NK-92 (cell line): Measurements from ENCODE around the gene TSHZ2.

Experiments used
- DNase-seq: peaks from one replicate; lab custom pipeline; 2025; ENCODE audit not compliant: unreplicated experiment; lab: John Stamatoyannopoulos, UW

The TSHZ2 gene

DNA sequence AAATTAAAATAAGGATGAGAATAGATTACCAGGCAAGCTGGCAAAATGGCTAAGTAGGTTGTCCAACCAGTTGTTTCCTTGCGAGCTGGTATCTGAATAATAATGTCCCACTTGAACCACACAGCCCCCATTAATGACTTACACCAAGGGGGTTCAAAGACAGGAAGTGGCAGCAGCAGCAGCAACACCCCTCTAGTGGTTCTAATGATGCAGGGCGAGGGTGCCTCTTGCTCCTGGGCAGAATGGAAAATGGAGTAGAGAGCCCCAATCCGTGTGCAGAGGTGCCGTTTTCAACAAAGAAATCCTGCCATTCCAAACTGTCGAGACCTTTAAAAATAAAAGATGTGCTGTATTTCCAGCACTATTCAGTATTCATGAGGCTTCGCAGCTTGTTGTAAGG, 218.1 kb downstream of the TSHZ2 start:
- DNase-seq, result no peak

DNA sequence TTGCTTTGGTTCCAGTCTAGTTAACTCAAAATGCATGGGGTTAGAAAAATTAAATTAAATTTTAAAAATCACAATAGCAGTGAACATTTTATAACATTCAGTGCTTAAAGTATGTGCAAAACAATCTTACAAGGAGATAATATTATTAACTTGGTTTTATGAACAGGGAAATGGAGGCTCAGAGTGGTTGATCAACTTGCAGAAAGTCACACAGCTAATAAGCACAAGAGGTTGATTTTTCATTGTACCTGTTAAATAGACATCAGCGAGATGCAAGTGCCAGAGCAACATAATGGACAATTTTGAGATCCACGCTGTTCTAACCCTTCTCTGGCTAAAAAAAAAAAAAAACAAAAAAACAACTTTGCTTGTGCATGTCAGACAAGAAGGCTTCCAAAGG, 219.8 kb downstream of the TSHZ2 start:
- DNase-seq, result no peak

DNA sequence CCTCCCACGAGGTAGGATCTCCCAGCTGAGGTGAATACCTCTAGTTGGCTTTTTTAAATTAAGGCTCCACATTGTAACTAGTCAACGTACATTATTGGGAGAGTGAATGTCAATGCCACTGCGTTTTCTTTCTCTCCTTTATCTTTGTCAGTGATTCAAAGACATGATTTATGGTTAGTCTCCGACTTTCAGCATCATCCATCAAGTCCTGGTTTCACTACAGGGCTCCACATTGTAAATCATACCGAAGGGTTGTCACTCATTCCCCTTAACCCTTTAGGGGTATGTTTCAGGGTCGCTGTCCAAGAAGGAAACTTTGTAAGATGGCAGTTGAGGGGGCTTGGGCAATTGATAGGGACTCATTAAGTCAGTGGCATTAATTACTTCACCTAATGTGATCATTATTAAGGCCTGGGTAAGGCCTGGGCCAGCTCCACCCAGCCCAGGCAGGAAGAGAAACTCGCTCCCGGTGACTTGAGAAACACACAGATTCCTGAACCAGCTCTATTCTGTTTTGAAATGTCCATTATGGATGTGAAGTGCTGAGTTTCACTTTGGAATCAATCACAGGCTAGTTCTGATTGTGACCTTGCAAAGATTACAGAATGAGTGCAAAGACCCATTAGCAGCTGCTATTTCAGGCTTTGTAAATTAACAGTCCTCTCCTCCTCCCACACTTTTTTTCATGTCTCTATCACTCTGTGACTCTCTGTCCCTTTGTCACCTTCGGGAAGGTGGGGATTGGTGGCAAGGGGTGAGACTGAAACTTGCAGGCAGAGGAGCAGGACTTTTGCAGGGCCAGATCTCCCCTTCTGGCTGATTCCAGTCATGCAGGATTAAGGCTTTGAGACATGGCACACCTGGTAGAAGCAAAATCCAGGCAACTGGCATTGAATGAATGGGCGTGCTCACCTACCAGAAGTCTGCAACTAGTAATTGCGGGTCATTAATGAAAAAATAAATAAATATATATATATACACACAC, 222.4 kb downstream of the TSHZ2 start:
- no peak for DNase-seq

DNA sequence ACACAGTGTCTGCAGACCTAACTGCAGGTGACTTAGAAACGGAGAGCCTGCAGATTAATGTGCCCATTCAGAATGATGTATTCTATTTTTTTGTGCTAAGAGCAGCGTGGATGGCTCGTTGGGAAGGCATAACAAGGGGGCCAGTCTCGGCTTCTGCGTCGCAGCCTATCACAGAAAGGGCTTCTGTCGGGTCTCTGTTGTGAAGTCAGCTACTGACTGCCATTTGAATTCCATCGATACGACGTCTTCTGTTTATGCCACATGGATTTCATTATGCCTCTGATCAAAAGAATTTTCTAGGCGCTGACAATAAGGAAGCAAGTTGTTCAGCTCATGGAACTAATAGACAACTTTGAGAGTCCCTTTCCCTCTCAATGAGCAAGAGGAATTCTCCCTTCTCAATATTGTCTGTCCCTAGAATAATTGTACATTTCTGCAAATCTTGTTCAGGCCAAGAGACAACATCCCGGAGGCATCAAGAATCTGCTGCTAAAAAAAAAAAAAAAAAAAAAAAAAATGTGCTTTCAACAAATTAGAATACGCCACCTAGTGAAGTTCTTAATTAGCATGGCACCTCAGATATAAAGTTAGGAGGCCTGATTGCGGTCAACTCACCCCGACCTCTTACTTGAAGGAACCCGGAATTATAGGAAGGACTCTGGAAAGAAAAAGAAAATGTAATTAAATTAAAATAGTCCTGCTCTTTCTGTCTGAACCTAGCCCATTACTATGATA, 223.9 kb downstream of the TSHZ2 start:
- no peak for DNase-seq

DNA sequence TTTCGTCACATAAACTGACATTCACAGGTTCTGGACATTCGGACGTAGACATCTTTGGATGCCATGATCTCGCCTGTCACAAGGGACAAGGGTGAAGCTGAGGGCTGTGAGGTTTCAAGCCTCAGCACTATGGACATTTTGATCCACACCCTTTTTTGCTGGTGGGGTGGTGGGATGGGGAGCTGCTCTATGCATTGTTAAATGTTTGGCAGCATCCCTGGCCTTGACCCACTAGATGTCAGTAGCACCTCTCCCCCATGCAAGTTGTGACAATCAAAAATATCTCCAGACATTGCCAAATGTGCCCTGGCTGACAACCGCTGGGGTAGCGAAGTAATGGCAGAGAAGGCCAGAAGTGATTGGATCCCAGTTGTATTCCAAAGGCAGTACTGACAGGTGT, 229.4 kb downstream of the TSHZ2 start:
- DNase-seq, result no peak

DNA sequence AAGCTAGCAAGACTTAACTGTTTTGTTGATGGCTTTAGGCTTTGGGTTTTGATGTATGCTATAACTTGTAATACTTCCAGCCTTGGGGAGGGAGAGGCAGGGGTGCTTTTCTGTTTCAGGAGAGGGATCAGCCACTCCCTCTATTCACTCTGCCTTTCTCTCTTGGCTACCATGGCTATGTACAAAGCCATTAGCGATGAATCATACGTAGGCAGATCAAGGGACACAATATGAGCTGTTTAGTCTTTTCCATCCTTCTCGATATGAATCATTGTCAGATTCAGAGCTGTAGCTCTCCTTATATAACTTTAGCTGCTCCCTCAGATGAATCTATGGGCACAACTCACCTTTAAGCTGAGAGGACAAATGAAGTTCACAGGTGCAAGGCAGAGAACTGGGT, 230.6 kb downstream of the TSHZ2 start:
- DNase-seq, result no peak

DNA sequence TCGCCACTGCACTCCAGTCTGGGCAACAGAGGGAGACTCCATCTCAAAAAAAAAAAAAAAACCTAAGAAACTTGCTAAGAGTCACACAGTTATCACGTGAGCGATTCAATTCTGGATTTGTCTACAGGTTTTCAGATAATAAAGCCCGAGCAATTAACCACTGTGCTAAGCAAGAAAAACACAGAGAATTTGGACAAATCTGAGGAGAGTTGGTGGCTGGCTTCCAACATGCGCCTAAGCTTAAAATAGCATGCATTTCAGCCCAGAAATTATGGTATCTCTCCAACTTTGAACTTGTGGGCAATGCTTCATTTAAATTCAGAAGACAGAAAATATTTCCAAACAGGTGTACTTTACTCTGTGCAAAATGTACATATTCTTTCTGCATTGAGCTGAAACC, 232.9 kb downstream of the TSHZ2 start:
- DNase-seq, result no peak

DNA sequence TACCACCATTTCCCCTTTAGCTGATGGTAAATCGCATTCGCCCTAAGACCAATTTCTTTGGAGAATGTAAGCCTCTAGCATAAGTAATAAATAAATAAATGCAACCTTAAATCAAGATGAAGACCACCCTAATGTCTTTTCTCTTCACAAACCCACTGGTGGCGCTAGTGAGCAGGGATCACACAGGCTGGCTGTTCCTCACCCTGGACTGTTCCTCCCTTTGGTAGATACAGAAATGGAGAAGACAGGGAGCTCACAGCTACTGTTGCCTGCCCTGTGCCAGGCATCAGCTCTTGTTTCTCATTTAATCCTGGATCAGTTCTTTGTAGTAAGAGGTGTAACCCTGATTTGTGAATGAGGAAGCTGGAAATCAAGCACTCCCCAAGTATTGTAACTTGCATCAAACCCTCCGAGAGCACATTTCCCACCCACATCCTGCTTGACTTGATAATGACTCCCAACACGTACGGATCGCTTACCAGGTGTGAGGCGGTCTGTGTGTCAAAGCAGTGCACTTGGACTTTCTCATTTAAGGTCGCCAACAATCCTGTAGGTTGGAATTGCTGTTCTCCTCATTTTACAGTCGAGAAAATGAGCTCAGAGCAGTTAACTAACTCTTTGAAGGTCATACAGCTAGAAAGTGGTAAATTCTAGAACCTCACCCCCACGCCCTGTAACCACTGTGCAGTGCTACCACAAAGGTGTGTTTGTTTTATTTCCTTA, 236.1 kb downstream of the TSHZ2 start:
- DNase-seq, result no peak

DNA sequence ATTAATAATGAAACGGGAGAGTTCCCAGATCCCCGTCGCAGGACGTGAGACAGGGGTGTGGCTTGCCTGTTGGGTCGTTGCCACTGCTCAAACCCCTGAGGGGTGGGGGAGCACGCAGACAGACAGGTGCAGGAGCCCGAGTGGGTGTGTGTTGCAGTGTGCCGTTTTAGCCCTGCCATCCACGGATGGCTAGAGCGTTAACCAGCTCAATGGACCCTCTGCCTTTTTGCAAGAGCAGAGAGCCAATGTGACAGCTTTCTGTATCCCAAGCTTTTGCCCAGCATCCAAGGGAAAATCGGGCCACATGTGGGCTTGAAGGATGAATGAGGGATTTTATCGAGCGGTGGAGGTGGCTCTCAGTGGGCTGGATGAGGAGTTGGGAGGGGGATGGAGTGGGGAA, 237.9 kb downstream of the TSHZ2 start:
- DNase-seq, result no peak

DNA sequence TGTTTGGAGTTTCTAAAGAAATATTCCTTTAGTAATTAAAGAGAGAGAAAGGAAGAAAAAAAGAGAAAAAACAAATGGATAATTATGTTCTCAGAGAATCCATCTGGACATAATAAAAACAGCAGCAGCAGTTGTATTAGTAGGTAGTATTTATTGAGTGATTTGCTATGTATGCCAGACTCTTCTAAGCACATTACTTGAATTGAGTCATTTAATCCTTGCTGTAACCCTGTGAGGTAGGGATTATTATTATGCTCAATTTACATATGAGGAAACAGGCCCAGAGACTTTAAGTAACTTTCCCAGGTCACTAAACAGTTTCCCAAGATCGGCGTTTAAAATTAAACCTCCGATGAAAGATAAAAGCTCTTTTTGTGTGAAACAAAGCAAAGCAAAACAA, 238.8 kb downstream of the TSHZ2 start:
- DNase-seq, result no peak

DNA sequence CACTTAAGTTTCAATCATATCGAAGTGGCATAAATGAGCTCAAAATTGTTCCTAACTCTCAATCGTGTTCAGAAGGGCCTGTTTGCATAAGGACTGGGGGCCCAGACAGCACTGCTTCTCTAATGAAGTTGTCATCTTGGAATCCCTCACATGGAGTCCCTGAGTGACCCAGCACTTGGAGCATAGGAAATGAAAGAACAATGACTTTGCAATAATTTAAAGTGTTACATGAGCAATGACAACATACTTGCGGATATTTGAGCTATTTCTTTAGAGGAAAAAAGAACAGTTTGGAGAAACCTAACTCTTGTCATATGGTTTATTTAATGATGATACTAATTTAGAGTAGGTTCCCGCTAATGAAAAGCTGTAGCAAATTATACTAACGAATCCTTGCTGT, 239.9 kb downstream of the TSHZ2 start:
- no peak for DNase-seq

DNA sequence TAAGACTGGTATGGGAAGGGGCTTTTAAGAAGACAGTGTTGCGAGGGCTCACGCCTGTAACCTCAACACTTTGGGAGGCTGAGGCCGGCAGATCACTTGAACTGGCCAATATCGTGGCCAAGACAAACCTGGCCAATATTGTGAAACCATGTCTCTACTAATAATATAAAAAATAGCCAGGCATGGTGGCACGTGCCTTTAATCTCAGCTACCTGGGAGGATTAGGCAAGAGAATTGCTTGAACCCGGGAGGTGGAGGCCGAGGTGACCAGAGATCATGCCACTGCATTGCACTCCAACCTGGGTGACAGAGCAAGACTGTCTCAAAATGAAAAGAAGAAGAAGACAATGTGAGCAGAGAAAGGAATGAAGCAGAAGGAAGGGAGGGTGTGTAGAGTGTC, 242.2 kb downstream of the TSHZ2 start:
- DNase-seq, result no peak

DNA sequence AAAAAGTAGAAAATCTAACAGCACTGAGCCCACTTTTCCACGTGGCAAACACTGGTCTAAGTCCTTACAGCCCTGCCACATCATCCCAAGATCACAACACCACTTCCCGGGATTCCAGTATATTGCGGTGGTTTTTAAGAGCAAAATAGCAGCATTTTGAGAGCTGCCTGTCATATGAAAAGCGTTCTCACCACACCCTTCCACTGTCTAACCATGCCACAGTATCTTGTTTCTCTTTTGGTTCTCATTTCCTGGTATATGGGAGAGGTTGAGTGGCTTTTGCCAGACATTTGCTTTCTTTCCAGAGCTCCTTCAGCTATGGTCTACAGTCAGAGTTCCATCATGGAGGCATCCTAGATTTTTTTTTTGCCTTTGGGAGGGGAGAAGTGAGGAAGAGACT, 243.0 kb downstream of the TSHZ2 start:
- no peak for DNase-seq

DNA sequence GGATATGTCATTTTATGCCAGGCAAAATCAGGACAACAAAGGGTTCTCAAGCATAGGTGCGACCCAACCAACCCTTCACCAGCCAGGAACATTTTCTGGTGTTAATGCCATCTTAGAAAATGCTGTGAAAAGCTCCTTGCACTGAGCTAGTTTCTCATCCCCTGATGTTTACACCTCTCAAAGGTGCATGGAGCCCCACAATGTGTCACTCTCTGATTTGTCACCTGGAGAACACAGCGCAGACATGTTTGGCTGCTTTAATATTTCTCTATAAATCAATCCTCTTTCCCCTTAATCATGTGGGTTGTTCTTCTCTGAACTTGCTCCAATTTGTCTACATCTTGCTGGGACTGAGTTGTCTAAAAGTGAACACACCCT, 244.3 kb downstream of the TSHZ2 start:
- DNase-seq, result no peak

DNA sequence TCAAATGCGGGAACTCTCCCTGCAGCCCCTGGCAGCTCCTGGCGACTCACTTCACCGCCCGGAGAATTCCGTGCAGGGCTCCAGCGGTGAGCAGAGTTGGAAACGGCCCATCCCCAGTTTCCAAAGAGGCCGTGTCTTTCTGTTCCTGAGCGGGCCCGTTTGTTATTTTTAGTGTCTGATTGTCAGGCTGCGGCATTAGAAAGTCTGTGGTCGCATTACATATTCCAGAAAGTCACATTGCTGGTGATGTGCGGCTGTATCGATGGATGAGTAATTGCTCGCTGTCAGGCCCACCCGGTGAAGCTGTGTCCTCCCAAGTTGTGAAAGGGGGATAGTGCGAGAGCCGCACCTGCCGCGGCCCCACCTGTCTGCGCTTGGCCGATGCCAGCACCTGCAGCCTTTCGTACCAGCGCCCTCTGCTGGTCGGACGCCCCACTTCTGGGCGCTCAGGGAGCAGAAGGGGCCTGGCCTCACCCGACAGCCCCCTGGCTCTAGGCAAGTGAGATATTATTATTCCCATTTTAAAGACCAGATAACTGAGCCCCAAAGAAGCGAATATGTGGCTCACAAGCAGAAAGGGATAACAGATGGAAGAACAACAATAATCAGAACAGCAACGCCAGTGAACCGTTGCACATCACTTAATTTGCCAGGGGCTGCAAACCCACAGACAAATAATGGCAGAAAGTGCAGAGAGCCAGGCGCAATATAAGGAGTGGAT, 244.9 kb downstream of the TSHZ2 start:
- no peak for DNase-seq

DNA sequence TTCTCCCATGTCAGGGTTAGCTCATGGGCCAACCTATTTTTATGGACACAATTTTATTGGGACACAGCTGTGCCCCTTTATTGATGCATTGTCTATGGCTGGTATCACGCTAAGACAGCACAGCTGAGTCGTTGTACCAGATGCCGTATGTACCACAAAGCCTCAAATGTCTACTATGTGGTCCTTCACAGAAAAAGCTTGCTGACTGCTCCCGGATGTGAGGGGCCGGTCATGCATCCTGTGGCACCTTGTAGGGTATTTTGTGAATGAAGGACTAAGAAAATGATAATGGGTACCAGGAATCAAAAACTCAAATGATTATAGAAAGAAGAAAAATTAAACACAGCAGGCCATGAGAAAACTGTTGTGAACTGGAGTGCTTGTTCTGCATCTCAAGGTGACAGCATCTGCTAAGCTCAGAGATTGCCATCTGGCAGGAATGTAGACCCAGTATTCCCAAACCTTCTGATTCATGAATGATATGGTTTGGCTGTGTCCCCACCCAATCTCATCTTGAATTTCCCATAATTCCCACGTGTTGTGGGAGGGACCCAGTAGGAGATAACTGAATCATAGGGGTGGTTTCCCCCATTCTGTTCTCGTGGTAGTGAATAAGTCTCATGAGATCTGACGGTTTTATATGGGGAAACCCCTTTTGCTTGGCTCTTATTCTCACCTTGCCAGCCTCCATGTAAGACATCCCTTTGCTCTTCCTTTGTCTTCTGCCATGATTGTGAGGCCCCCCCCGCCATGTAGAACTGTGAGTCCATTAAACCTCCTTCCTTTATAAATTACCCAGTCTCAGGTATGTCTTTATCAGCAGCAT, 248.5 kb downstream of the TSHZ2 start:
- DNase-seq, result no peak

DNA sequence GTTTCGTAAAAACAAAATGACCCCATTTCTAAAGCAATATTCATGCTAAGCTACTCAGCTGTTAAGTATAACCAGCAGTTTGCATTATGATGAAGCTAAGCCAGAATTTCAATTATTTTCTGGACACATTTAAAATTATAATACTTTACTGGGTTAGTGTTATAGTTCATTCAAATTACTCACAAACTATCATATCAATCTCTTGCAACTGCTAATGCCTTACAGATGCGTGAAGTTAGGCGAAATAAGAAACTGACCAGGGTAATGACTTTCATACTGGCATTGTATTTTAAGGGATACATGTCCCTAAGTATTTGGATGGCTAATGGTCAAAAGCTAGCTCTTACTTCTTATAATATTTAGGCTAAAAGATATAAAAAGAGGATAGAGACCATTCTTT, 249.6 kb downstream of the TSHZ2 start:
- DNase-seq, result no peak

DNA sequence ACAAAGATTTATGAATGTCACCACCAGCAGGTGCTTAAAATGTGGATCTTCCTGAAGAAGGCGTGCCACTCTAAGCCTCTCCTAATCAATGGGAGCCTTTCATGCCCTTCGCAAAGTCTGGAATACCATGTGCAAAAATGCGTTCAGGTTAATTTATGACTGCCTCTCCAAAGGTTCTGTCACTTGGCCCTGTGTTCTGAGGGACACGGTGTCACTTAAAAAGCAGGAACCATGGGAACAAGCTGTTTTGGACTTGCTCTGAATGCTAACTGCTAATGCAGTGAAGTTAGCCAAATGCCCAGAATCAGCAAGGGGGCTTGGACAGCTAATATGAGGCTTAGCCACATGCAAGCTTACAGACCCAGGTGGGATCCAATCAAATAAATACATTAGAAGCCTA, 250.3 kb downstream of the TSHZ2 start:
- DNase-seq, result no peak

DNA sequence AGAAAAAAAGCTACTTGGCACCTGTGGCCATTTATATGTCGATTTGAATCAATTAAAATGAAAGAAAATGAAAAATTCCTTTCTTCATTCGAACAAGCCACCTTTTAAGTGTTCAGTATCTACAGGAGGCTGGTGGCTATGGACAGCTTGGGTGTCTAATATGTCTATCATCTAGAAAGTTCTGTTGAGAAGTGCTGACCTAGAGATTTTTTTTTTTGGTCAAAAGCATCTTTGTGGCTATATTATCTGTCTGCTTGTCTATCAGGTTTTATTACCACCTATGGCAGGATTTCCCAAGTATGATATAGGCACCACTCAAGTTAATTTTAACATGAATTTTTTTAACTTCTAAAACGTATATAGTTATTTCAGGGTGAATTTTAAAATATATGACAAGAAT, 250.8 kb downstream of the TSHZ2 start:
- DNase-seq, result no peak

DNA sequence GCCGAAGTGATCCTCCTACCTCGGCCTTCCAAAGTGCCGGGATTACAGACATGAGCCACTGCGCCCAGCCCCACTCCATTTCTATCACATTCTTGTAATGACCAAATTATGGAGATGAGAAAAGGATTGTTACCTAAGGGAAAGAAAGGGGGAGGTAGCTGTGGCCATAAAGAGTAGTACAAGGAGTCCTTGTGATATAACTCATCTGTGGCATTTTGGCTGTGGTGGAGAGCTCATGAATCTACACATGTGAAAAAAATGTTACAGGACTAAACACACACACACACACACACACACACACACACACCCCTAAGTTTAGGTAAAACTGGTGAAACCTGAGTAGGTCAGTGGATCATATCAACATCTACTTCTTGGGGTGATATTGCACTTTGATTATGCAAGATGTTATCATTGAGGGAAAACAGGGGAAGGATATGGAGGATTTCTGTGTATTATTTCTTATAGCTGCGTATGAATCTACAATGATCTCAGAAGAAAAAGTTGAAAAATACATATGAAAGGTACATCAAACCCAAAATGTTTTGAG, 251.5 kb downstream of the TSHZ2 start:
- DNase-seq, result no peak
